HUDEP-2 (cell line): ENCODE results near the gene ELP5.
A peak's percentile ranks its signal among the peaks of the same experiment; 100 is the strongest.

Experiments
- DNase-seq, 76 experiments: peaks; one replicate each; lab custom pipeline; 2025; ENCODE audit not compliant: unreplicated experiment in 76 of 76; lab: John Stamatoyannopoulos, UW

ELP5 gene

DNA sequence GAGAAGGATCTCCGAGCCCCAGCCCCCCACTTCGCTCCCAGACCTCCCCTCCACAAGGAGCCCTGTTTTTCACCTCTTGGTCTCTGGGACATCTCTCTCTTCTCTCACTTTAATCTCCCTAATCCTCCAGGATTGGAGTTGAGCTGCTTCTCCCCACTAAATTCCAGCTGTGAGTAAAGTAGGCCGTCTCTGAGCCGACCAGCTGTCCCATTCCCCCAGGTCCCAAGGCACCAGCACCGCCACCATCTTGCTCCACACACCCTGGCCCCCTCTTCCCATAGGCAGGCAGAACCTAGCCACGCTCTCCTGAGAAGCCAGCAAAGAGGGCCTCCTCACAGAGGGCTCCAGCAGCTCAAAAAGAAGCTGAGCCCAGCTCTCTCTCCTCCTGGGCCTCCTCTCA, 33.3 kb upstream of the ELP5 start:
- peak in 1 of 76 experiments; percentile 8 for DNase-seq

DNA sequence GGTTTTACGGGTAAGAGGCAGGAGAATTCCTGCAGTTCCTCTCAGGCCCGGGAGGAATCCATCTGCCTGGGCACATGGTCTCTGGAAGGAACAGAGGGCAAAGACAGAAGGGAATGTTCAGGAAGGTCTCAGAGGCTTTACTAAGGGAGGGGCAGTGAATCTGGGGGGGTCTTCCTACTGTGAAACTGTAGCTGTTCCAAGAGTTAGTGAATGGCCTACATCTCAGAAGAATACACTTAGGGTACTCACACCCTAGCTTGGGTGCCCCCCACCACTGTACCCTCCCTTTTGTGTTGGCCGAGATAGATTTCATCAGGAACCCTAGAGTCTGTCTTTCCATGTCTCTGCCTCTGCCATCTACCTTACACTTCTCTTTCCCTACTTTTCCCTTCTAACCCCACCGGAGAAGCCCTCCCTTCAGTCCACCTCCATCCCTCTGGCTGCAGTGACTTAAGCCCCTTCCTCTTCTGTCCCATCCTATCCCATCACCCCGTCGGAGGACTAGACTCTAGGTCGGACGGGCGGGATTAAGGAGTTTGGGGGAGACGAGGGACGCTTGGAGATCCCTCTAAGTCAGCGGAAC, 32.7 kb upstream of the ELP5 start:
- no peak for DNase-seq

GRCh38 chr17:7219812-7220592, 32.0 kb upstream of the ELP5 start, which contains the start of the genes ACADVL and DLG4:
Gene ACADVL (plus strand): TSS chr17:7219938. CDS start chr17:7219985, 47 bp downstream.
Gene DLG4 (minus strand): TSS chr17:7219836.
- peak in 65 of 76 experiments; percentile 24 to 87 (median 76) for DNase-seq

DNA sequence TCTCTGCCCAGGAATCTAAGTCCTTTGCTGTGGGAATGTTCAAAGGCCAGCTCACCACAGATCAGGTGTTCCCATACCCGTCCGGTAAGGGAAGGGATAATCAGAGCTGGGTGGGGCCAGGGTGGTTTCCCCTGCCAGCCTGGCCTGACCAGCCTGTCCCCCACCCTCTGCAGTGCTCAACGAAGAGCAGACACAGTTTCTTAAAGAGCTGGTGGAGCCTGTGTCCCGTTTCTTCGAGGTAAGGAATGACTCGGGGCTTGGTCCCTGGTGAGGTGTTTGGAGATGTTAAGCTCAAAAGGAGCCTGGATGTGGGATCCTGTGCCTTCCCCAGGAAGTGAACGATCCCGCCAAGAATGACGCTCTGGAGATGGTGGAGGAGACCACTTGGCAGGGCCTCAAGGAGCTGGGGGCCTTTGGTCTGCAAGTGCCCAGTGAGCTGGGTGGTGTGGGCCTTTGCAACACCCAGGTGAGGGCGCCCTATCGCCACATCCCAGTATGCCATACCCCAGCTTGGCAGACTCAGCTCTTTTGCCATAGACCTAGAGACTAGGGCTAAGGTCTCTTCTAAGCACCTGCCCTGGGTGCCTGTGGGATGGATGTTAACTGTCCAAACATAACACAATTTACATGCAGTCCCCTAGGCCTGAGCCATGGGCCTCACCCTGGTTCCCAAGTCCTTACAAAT, 31.3 kb upstream of the ELP5 start:
- peak in 62 of 76 experiments; percentile 10 to 82 (median 63) for DNase-seq

DNA sequence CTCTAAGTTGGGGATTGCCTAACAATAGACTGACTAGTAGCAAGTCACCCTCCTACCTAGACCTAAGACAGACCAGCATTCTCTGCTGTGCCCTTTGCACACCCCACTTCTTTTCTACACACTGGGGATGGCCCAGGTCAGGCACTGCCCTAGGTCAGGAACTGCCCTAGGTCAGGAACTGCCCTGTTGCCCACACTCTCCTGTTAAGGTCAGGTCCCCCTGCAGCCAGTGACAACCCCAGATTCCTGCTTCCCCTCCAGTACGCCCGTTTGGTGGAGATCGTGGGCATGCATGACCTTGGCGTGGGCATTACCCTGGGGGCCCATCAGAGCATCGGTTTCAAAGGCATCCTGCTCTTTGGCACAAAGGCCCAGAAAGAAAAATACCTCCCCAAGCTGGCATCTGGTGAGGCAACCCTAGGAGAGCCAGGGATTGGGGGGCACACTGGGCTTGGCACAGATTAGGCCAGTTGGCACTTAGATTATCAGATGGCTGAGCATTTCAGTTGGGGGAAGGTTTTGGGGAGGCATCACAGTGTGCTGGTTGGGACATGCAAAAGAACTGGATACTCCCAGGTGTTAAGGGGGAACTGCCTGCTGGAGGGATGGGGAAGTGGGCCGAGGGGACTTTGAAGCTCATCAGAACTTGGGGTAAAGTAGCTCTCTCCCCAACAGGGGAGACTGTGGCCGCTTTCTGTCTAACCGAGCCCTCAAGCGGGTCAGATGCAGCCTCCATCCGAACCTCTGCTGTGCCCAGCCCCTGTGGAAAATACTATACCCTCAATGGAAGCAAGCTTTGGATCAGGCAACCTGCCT, 30.5 kb upstream of the ELP5 start:
- DNase-seq = no peak

DNA sequence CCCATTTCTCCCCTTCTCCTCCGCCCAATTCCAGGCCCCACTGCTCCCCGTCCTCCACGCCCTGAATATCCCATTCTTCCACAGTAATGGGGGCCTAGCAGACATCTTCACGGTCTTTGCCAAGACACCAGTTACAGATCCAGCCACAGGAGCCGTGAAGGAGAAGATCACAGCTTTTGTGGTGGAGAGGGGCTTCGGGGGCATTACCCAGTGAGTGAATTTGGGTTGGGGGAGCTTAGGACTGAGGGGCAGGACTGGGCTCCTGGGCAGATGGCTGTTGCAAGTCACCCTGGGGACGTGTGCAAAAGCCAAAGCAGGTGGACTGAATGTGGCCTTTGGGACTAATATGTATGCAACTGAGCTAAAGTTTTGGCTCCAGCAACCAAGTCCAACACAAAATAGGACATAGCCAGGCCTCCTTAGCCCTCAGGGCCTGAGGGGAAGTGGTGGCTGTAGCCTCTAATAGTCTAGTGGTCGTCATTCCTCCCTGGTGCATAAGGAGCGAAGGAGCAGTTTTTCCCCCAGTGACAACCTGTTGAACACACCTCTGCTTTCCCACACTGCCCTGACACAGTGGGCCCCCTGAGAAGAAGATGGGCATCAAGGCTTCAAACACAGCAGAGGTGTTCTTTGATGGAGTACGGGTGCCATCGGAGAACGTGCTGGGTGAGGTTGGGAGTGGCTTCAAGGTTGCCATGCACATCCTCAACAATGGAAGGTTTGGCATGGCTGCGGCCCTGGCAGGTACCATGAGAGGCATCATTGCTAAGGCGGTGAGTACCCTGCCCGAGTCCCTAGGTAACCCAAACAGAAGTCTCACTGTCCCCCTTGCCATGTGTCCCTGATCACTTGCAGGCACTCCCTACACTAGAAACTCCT, 29.7 kb upstream of the ELP5 start:
- no peak for DNase-seq

DNA sequence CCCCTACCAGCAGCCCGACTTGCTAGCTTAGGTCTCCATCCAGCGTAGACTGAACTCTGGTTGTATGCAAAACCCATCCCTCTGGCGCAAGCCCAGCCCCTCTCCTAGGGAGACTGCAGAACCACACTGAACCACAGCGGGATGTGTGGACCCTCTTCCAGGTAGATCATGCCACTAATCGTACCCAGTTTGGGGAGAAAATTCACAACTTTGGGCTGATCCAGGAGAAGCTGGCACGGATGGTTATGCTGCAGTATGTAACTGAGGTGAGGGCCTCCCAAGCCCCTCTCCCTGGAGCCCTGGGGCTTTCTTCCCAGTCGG, 29.1 kb upstream of the ELP5 start:
- no peak for DNase-seq

- no peak for DNase-seq
Observed at GRCh38 chr17:7223375-7223774, 28.6 kb upstream of the ELP5 start.

DNA sequence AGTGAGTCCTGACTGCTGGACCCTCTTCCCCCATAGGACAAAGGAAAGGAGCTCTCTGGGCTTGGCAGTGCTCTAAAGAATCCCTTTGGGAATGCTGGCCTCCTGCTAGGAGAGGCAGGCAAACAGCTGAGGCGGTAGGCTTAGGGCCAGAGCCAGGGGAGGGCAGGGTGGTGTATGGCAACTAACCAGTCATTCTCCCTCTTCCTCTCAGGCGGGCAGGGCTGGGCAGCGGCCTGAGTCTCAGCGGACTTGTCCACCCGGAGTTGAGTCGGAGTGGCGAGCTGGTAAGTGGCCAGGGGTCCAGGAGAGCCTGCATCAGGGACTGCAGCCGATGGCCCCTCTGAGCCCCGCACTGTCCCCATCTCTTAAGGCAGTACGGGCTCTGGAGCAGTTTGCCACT, 27.9 kb upstream of the ELP5 start:
- no peak for DNase-seq

- DNase-seq = no peak
Observed at GRCh38 chr17:7224661-7225111, 27.3 kb upstream of the ELP5 start.

GRCh38 chr17:7225711-7226331, 26.2 kb upstream of the ELP5 start:
- no peak for DNase-seq

DNA sequence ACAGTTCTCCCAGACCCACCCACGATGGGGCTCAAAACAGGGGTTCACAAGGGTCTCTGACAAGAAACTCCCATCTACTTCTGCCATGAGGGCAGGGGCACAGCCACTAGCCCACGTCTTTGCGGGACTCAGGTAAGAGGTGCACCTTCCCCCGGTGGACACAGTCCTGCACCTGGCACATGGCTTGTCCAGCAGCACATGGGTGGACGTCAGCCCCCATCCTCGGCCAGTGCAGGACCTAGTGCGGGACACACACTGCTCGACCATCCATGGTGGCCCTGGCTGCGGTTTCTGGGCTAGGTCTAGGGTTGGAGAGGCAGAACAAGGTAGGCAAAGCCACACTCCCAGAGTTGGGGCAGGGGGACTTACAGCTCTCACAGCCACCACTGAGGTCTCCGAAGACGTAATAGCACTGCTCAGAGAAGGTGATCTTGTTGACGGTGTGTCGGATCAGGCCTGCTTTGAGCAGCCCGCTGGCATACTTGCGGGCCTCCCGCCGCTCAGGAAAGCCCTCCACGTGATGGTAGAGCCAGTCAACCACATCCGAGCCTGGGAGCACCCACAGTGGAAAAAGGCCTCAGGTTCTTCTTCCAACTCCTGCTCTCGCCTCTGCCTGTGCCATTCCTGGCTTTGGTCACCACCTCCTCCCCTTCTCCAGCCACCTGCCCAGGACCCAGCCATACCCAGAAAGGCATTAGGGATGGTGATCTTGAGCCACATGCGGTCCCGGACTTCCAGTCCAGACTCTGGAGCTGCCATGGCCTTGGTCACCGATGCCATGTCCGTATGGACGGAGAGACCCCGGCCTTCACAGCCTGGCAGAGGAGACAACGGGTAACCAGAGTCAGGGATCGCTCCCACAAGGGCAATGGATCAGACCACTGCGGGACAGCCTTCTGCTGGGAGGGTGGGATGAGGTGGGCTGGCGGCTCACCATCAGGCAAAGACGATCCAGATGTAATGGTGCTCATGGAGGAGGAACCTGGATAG, 25.0 kb upstream of the ELP5 start:
- no peak for DNase-seq

DNA sequence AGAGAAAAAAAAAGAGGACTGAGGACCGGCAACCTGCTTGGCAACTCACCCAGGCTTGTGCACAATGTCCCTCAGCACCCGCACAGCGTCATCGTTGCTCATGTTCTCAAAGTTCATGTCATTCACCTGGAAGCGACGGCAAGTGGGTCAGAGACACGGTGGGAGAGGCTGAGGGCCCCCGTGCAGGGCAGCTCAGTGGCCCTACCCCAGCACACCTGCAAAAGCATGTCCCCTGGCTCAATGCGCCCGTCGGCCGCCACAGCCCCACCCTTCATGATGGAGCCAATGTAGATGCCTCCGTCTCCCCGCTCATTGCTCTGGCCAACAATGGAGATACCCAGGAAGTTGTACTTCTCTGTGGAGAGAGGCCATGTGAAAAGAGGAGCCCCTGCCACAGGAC, 23.1 kb upstream of the ELP5 start:
- DNase-seq = no peak

DNA sequence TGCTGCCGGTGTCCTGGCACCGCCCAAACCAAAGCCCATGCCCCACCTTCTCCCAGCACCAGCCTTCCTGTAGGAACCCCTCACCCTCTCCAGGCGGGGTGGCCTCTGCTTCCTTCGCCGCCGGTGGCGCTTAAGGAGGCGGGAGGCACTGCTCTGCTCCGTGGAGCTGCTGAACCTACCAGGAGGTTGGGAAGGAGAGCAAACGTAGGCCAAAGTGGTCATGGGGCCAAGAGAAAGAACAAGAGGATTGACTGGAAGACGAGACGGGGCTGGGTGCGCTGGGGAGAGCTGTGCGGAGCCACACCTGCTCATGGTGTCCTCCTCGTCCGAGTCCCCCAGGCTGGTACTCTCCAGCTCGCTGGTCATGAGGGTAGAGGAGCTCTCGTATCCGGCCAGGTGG, 22.5 kb upstream of the ELP5 start:
- no peak for DNase-seq

DNA sequence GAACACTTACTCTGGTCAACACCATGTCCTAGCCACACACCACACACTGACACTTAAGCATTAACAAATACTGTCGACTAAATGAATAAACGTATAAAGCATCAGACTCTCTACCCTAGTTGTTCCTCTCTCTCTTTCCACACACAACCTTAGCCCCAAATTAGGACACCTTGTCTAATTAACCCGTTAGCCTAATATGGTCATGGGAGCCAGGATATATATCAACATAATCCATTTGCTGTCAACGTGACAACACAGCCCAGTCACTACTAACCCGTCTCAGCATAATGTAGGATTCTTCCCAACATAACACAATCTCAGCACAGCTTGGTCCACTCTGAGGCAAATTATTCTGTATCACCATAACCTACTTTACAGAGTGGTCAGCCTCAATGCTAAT, 19.9 kb upstream of the ELP5 start:
- no peak for DNase-seq

- peak in 4 of 76 experiments; percentile 41 to 61 (median 44) for DNase-seq
Observed at GRCh38 chr17:7233701-7234082, 18.3 kb upstream of the ELP5 start.

GRCh38 chr17:7234083-7234951, 17.7 kb upstream of the ELP5 start, which contains the start of gene DVL2:
Gene DVL2 (minus strand): TSS chr17:7234517. CDS start chr17:7234262, 255 bp downstream.
- DNase-seq = peak in 74 of 76 experiments; percentile 14 to 96 (median 91)
